Mesenchymal stem cell (in vitro differentiated cells and primary cell): ENCODE results near the gene TSPAN7.

Experiments used
- DNase-seq: peaks from one replicate; pipeline ENCODE4 v3.0.0-alpha.2; 2013
- H2AFZ ChIP-seq: one replicate; pipeline ENCODE4 v1.6.1; 2013; ENCODE audit warnings: low read depth, mild to moderate bottlenecking, control low read depth, inconsistent platforms, low read length, moderate library complexity
- H2AK5ac ChIP-seq: 2 replicates; pipeline ENCODE4 v1.6.1; 2013; ENCODE audit warnings: low read length, moderate library complexity, mild to moderate bottlenecking, inconsistent platforms; ENCODE audit not compliant: severe bottlenecking
- H2BK120ac ChIP-seq: one replicate; pipeline ENCODE4 v1.6.1; 2013; ENCODE audit warnings: low read depth, mild to moderate bottlenecking, inconsistent platforms, low read length, moderate library complexity
- H2BK12ac ChIP-seq, 2 experiments: one replicate each; pipeline ENCODE4 v1.6.1; 2013; ENCODE audit warnings: inconsistent platforms in 2 of 2, low read length in 2 of 2, mild to moderate bottlenecking in 2 of 2, moderate library complexity in 2 of 2, control low read depth in 1 of 2
- H2BK15ac ChIP-seq: one replicate; pipeline ENCODE4 v1.6.1; 2013; ENCODE audit warnings: mild to moderate bottlenecking, low read depth, inconsistent platforms; ENCODE audit not compliant: poor library complexity, severe bottlenecking
- H2BK5ac ChIP-seq: 2 replicates; pipeline ENCODE4 v1.6.1; 2013; ENCODE audit warnings: low read depth, mild to moderate bottlenecking, low read length, control low read depth, inconsistent platforms; ENCODE audit not compliant: poor library complexity, severe bottlenecking
- H3K14ac ChIP-seq, 2 experiments: one replicate each; pipeline ENCODE4 v1.6.1; 2013; ENCODE audit warnings: inconsistent platforms in 2 of 2, low read length in 2 of 2, control low read depth in 1 of 2, mild to moderate bottlenecking in 1 of 2, moderate library complexity in 1 of 2
- H3K18ac ChIP-seq, 2 experiments: one replicate each; pipeline ENCODE4 v1.6.1; 2013; ENCODE audit warnings: inconsistent platforms in 2 of 2, low read length in 2 of 2, control low read depth in 1 of 2, low read depth in 1 of 2, mild to moderate bottlenecking in 1 of 2
- H3K23ac ChIP-seq, 2 experiments: one replicate each; pipeline ENCODE4 v1.6.1; 2013; ENCODE audit warnings: inconsistent platforms in 2 of 2, low read length in 2 of 2, mild to moderate bottlenecking in 2 of 2, moderate library complexity in 2 of 2, control low read depth in 1 of 2
- H3K27ac ChIP-seq: 2 replicates; pipeline ENCODE4 v1.5.1; 2013; ENCODE audit warnings: mild to moderate bottlenecking, moderate library complexity, low read length, control low read depth, inconsistent platforms; ENCODE audit not compliant: poor library complexity, severe bottlenecking
- H3K27me3 ChIP-seq, 2 experiments: 2 replicates each; pipeline versions ENCODE4 v1.6.1 to v1.7.0; 2013; ENCODE audit warnings: low read length in 2 of 2, mild to moderate bottlenecking in 2 of 2, moderate library complexity in 2 of 2, control low read depth in 1 of 2, inconsistent platforms in 1 of 2; ENCODE audit not compliant: control insufficient read depth in 1 of 2, insufficient read depth in 1 of 2
- H3K36me3 ChIP-seq, 2 experiments: 2 replicates each; pipeline versions ENCODE4 v1.6.1 to v1.7.0; 2013; ENCODE audit warnings: low read length in 2 of 2, control low read depth in 1 of 2, inconsistent platforms in 1 of 2, low read depth in 1 of 2, mild to moderate bottlenecking in 1 of 2; ENCODE audit not compliant: insufficient read depth in 2 of 2, control insufficient read depth in 1 of 2
- H3K4ac ChIP-seq, 2 experiments: one replicate each; pipeline ENCODE4 v1.6.1; 2013; ENCODE audit warnings: inconsistent platforms in 2 of 2, low read length in 2 of 2, mild to moderate bottlenecking in 2 of 2, moderate library complexity in 2 of 2, control low read depth in 1 of 2, low read depth in 1 of 2
- H3K4me1 ChIP-seq: 2 replicates; pipeline ENCODE4 v1.6.1; 2013; ENCODE audit warnings: low read depth, low read length, control low read depth; ENCODE audit not compliant: control insufficient read depth, insufficient read depth
- H3K4me2 ChIP-seq: 2 replicates; pipeline ENCODE4 v1.6.1; 2013; ENCODE audit warnings: low read length, mild to moderate bottlenecking, inconsistent platforms; ENCODE audit not compliant: poor library complexity, severe bottlenecking
- H3K4me3 ChIP-seq, 2 experiments: 2 replicates each; pipeline versions ENCODE4 v1.5.1 to v1.7.0; 2013; ENCODE audit warnings: low read length in 2 of 2, mild to moderate bottlenecking in 2 of 2, control low read depth in 1 of 2, low read depth in 1 of 2; ENCODE audit not compliant: insufficient read depth in 1 of 2
- H3K79me1 ChIP-seq: replicated peaks from 2 replicates; pipeline ENCODE4 v1.6.1; 2013; ENCODE audit warnings: mild to moderate bottlenecking, control low read depth, low read length, inconsistent platforms; ENCODE audit not compliant: poor library complexity, severe bottlenecking
- H3K9ac ChIP-seq: 2 replicates; pipeline ENCODE4 v1.7.0; 2013; ENCODE audit warnings: mild to moderate bottlenecking, low read length, moderate library complexity
- H3K9me3 ChIP-seq: 2 replicates; pipeline ENCODE4 v1.7.0; 2013; ENCODE audit warnings: mild to moderate bottlenecking, low read length; ENCODE audit not compliant: control insufficient read depth
- H4K8ac ChIP-seq: one replicate; pipeline ENCODE4 v1.6.1; 2013; ENCODE audit warnings: inconsistent platforms, mild to moderate bottlenecking, low read length, moderate library complexity
- H4K91ac ChIP-seq: one replicate; pipeline ENCODE4 v1.6.1; 2013; ENCODE audit warnings: mild to moderate bottlenecking, low read length, inconsistent platforms
- whole genome bisulfite sequencing: methylation state at CpG from one replicate; pipeline ENCODE4 v1.1.7; 2013; ENCODE audit warnings: mixed read lengths; 5-methylcytosine and 5-hydroxymethylcytosine counted together

Gene TSPAN7

GRCh38 chrX:38610849-38611248 is 49.5 kb downstream of the TSPAN7 start:
- Histone ChIP-seq H3K27ac (no peak overlapping the region), H4K91ac (no peak overlapping the region), H2BK15ac (no peak overlapping the region), H3K4me2 (no peak overlapping the region), H3K23ac (no peak overlapping the region), H3K4me3 (no peak overlapping the region), H2BK5ac (no peak overlapping the region), H3K9me3 (no peaks in the 10 kb centered on the region), H2AK5ac (no peak overlapping the region), H3K14ac (no peak overlapping the region), H3K36me3 (no peaks in the 10 kb centered on the region), H4K8ac (no peak overlapping the region), H3K9ac (no peak overlapping the region), H3K27me3 (peaks cover 0 to 51% of the 10 kb centered on the region in 2 experiments), H3K18ac (no peak overlapping the region), H3K4ac (no peak overlapping the region), H2BK12ac (no peak overlapping the region), H3K4me1 (no peaks in the 10 kb centered on the region), H2BK120ac (no peak overlapping the region), H3K79me1 (no peaks in the 10 kb centered on the region), H2AFZ (no peak overlapping the region)
- no peak for DNase-seq
- 90% methylated on average over 6 of the region's 6 CpGs for WGBS

GRCh38 chrX:38612281-38612680 is 50.9 kb downstream of the TSPAN7 start:
- no peaks in the 10 kb centered on the region for H3K36me3 ChIP-seq
- H3K9me3 ChIP-seq = no peaks in the 10 kb centered on the region
- H4K91ac ChIP-seq = no peak overlapping the region
- DNase-seq = no peak
- peaks cover 0 to 53% of the 10 kb centered on the region in 2 experiments for H3K27me3 ChIP-seq
- H2BK12ac ChIP-seq = no peak overlapping the region
- H3K14ac ChIP-seq = no peak overlapping the region
- H3K9ac ChIP-seq = no peak overlapping the region
- H2AFZ ChIP-seq = no peak overlapping the region
- 60% methylated on average over 3 of the region's 4 CpGs for WGBS
- no peak overlapping the region for H3K18ac ChIP-seq
- no peaks in the 10 kb centered on the region for H3K79me1 ChIP-seq
- no peak overlapping the region for H3K4ac ChIP-seq
- no peak overlapping the region for H3K23ac ChIP-seq
- H3K4me1 ChIP-seq = no peaks in the 10 kb centered on the region
- H3K4me3 ChIP-seq = no peak overlapping the region
- H2BK120ac ChIP-seq = no peak overlapping the region
- no peak overlapping the region for H3K27ac ChIP-seq
- no peak overlapping the region for H3K4me2 ChIP-seq
- no peak overlapping the region for H2BK5ac ChIP-seq
- H2AK5ac ChIP-seq = no peak overlapping the region
- no peak overlapping the region for H4K8ac ChIP-seq
- H2BK15ac ChIP-seq = no peak overlapping the region

GRCh38 chrX:38614485-38614884 is 53.1 kb downstream of the TSPAN7 start:
- Histone ChIP-seq H2AK5ac (no peak overlapping the region), H4K91ac (no peak overlapping the region), H2BK5ac (no peak overlapping the region), H3K27ac (no peak overlapping the region), H3K4me2 (no peak overlapping the region), H3K14ac (no peak overlapping the region), H4K8ac (no peak overlapping the region), H3K4ac (no peak overlapping the region), H3K9ac (no peak overlapping the region), H2BK12ac (no peak overlapping the region), H2AFZ (no peak overlapping the region), H2BK15ac (no peak overlapping the region), H3K79me1 (no peaks in the 10 kb centered on the region), H2BK120ac (no peak overlapping the region), H3K9me3 (no peaks in the 10 kb centered on the region), H3K23ac (no peak overlapping the region), H3K18ac (no peak overlapping the region), H3K4me3 (no peak overlapping the region), H3K4me1 (no peaks in the 10 kb centered on the region), H3K27me3 (peaks cover 0 to 64% of the 10 kb centered on the region in 2 experiments), H3K36me3 (no peaks in the 10 kb centered on the region)
- WGBS = 71% methylated on average over 1 of the region's 2 CpGs
- no peak for DNase-seq

GRCh38 chrX:38616904-38617303 is 55.6 kb downstream of the TSPAN7 start:
- Histone ChIP-seq H3K4me3 (no peak overlapping the region), H3K27ac (no peak overlapping the region), H3K79me1 (no peaks in the 10 kb centered on the region), H2BK15ac (no peak overlapping the region), H4K8ac (no peak overlapping the region), H2BK12ac (no peak overlapping the region), H2BK5ac (no peak overlapping the region), H2BK120ac (no peak overlapping the region), H2AFZ (no peak overlapping the region), H3K27me3 (peaks cover 0 to 67% of the 10 kb centered on the region in 2 experiments), H3K4ac (no peak overlapping the region), H3K14ac (no peak overlapping the region), H3K36me3 (no peaks in the 10 kb centered on the region), H3K23ac (no peak overlapping the region), H3K18ac (no peak overlapping the region), H3K9ac (no peak overlapping the region), H3K9me3 (no peaks in the 10 kb centered on the region), H3K4me2 (no peak overlapping the region), H4K91ac (no peak overlapping the region), H3K4me1 (no peaks in the 10 kb centered on the region), H2AK5ac (no peak overlapping the region)
- DNase-seq = no peak
- 88% methylated on average over 3 of the region's 6 CpGs for WGBS
